ENCODE measurements around the gene GSTO1. TPM values are rescaled to one million over a fixed set of nuclear protein-coding genes. Genes with fewer than 3 reads are reported as not detected.

GSTO1 gene
- total and polyA plus RNA-seq, 9 of the 15 experiments (the other 6 are each of a cell fraction or from before 2014, with no cell fraction given) = 136 to 592 (median 237) TPM

DNA sequence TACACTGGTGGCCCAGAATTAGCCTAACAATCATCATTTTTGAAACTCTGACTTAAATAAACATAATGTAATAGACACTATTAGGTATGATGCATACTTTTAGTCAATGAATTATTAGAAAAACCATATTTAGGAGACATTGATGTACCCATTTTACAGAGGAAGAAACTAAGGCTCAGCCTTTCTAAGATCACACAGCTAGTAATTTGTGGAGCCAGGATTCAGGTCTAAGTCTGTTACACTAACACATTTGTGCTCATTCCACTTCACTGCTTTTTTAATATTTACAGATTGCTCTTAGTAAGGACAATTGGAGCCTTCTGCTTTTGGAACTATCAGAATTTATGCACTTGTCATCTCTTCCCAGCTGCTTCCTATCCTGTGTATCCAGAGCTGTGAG, 31.4 kb upstream of the GSTO1 start (continued):
- TF ChIP-seq, protein P1, sequence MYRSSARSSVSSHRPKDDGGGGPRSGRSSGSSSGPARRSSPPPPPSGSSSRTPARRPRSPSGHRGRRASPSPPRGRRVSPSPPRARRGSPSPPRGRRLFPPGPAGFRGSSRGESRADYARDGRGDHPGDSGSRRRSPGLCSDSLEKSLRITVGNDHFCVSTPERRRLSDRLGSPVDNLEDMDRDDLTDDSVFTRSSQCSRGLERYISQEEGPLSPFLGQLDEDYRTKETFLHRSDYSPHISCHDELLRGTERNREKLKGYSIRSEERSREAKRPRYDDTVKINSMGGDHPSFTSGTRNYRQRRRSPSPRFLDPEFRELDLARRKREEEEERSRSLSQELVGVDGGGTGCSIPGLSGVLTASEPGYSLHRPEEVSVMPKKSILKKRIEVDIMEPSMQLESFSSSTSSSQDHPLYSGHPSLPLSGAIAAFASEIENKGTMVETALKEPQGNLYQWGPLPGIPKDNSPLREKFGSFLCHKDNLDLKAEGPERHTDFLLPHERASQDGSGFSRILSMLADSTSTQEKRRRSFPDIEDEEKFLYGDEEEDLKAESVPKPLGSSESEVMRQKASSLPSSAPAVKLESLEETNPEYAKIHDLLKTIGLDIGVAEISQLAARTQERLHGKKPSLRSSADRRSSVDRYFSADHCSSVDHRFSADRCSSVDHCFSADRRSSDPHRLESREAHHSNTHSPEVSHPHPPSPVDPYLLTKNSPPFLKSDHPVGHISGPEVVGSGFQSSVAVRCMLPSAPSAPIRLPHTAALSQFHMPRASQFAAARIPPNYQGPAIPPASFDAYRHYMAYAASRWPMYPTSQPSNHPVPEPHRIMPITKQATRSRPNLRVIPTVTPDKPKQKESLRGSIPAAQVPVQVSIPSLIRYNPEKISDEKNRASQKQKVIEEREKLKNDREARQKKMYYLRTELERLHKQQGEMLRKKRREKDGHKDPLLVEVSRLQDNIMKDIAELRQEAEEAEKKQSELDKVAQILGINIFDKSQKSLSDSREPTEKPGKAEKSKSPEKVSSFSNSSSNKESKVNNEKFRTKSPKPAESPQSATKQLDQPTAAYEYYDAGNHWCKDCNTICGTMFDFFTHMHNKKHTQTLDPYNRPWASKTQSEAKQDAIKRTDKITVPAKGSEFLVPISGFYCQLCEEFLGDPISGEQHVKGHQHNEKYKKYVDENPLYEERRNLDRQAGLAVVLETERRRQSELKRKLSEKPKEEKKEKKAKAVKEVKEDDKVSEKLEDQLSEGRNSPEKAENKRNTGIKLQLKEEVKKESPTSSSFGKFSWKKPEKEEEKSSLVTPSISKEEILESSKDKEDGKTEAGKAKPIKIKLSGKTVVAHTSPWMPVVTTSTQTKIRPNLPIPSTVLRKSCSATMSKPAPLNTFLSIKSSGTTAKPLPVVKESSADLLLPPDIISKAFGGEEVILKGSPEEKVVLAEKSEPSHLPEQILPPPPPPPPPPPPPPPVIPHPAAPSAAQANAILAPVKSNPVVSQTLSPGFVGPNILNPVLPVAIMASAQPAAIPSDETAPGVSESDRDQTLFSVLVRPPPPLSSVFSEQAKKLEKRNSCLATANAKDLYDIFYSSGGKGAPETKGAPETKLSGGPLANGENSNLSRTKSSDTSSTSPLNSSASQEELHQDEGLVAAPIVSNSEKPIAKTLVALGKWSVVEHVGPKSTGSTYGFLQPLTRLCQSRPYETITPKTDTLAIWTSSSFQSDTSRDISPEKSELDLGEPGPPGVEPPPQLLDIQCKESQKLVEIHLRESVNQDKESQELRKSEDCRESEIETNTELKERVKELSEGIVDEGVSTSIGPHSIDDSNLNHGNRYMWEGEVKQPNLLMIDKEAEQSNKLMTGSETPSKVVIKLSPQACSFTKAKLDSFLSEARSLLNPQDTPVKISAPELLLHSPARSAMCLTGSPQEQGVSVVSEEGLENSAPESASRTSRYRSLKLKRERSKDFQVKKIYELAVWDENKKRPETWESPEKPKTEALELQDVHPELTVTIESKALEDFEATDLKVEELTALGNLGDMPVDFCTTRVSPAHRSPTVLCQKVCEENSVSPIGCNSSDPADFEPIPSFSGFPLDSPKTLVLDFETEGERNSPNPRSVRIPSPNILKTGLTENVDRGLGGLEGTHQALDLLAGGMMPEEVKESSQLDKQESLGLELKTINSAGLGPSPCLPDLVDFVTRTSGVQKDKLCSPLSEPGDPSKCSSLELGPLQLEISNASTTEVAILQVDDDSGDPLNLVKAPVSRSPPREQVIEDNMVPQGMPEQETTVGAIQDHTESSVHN (IDR thresholded peaks at IDR 0.05; ENCODE audit: borderline replicate concordance in 1 of 2, low read depth in 1 of 2) = no peak
- TF ChIP-seq, protein P2, sequence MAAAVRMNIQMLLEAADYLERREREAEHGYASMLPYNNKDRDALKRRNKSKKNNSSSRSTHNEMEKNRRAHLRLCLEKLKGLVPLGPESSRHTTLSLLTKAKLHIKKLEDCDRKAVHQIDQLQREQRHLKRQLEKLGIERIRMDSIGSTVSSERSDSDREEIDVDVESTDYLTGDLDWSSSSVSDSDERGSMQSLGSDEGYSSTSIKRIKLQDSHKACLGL (CRISPR knock-in tag; IDR thresholded peaks at IDR 0.05; ENCODE audit: borderline replicate concordance, poor library complexity, severe bottlenecking) = no peak
- TF ChIP-seq, protein P3, sequence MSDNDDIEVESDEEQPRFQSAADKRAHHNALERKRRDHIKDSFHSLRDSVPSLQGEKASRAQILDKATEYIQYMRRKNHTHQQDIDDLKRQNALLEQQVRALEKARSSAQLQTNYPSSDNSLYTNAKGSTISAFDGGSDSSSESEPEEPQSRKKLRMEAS (CRISPR knock-in tag; IDR thresholded peaks at IDR 0.05) = no peak
- TF ChIP-seq ZNF76 (CRISPR knock-in tag; IDR thresholded peaks at IDR 0.05; ENCODE audit: borderline replicate concordance) (no peak), ZNF146 (CRISPR knock-in tag; IDR thresholded peaks at IDR 0.05; ENCODE audit: unreplicated experiment) (no peak), ADNP (tag; IDR thresholded peaks at IDR 0.05) (0 out of 2 replicates have a peak, but pooled peaks have one; percentile 46), NUFIP1 (IDR thresholded peaks at IDR 0.05; ENCODE audit: partially characterized antibody) (no peak), NFIC (IDR thresholded peaks at IDR 0.05) (no peak), ZNF507 (tag; conservative IDR thresholded peaks at IDR 0.05) (no peak), SAFB (IDR thresholded peaks at IDR 0.05; ENCODE audit: borderline replicate concordance, low read depth, low read length) (no peak), KDM1A (IDR thresholded peaks at IDR 0.05) (0 out of 4 replicates have a peak, but pooled peaks of 1 of the 2 experiments have one; percentile 25), RBM25 (IDR thresholded peaks at IDR 0.05; ENCODE audit: low read depth, low read length, severe bottlenecking) (peak; percentile 93), NCOA2 (IDR thresholded peaks at IDR 0.05; ENCODE audit: partially characterized antibody in 2 of 2) (no peak)
- TF ChIP-seq, protein P4, sequence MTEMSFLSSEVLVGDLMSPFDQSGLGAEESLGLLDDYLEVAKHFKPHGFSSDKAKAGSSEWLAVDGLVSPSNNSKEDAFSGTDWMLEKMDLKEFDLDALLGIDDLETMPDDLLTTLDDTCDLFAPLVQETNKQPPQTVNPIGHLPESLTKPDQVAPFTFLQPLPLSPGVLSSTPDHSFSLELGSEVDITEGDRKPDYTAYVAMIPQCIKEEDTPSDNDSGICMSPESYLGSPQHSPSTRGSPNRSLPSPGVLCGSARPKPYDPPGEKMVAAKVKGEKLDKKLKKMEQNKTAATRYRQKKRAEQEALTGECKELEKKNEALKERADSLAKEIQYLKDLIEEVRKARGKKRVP (CRISPR knock-in tag; IDR thresholded peaks at IDR 0.05) = no peak
- TF ChIP-seq, protein P5, sequence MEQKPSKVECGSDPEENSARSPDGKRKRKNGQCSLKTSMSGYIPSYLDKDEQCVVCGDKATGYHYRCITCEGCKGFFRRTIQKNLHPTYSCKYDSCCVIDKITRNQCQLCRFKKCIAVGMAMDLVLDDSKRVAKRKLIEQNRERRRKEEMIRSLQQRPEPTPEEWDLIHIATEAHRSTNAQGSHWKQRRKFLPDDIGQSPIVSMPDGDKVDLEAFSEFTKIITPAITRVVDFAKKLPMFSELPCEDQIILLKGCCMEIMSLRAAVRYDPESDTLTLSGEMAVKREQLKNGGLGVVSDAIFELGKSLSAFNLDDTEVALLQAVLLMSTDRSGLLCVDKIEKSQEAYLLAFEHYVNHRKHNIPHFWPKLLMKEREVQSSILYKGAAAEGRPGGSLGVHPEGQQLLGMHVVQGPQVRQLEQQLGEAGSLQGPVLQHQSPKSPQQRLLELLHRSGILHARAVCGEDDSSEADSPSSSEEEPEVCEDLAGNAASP (IDR thresholded peaks at IDR 0.05) = no peak
